Gastrocnemius medialis (tissue), 4 donors: ENCODE results near the gene MYO1G. TPM values are rescaled to one million over a fixed set of nuclear protein-coding genes. Genes with fewer than 3 reads are reported as not detected.
"Not testable (repeated sequence)": the region's sequence is repeated elsewhere in the genome, so short reads cannot be mapped to it uniquely, and the experiment has no call there.

Experiments
- ATAC-seq, 2 donors: fragments of 150-250 bp; one replicate each; pipeline ENCODE4 v1.9.1; 2016
- DNase-seq, 2 donors: peaks; one replicate each; pipeline ENCODE4 v3.0.0-alpha.2; 2019
- H3K27ac ChIP-seq, 4 donors: fragments of 200-600 bp; sonication (generic); 1 replicate in 1 of 4; 2 replicates in 3 of 4; pipeline ENCODE4 v1.5.1; 2016 to 2018; ENCODE audit warnings: mild to moderate bottlenecking in 2 of 4, moderate library complexity in 1 of 4
- H3K27me3 ChIP-seq, 3 donors: fragments of 200-600 bp; sonication (generic) in 2 of 3; 1 replicate in 1 of 3; 2 replicates in 2 of 3; pipeline versions ENCODE4 v1.5.1 to v1.6.0; 2016 to 2019; ENCODE audit warnings: mild to moderate bottlenecking in 1 of 3, moderate library complexity in 1 of 3
- H3K36me3 ChIP-seq, 2 donors: fragments of 200-600 bp; sonication (generic) in 1 of 2; one replicate each; pipeline ENCODE4 v1.5.1; 2017 to 2018
- H3K4me1 ChIP-seq, 2 donors: fragments of 200-600 bp; sonication (generic) in 1 of 2; one replicate each; pipeline ENCODE4 v1.5.1; 2016 to 2017; ENCODE audit warnings: mild to moderate bottlenecking in 2 of 2
- H3K4me3 ChIP-seq, 4 donors: fragments of 200-600 bp; sonication (generic) in 3 of 4; 1 replicate in 1 of 4; 2 replicates in 3 of 4; pipeline ENCODE4 v1.5.1; 2016 to 2019; ENCODE audit warnings: mild to moderate bottlenecking in 2 of 4
- H3K9me3 ChIP-seq, 3 donors: fragments of 200-600 bp; sonication (generic) in 2 of 3; 1 replicate in 1 of 3; 2 replicates in 2 of 3; pipeline ENCODE4 v1.5.1; 2016 to 2019
- POLR2A ChIP-seq, 2 donors: fragments of 450-650 bp; IDR thresholded peaks; one replicate each; pipeline ENCODE4 v1.6.1; 2017; ENCODE audit warnings: antibody characterized with exemption in 2 of 2, mild to moderate bottlenecking in 2 of 2, moderate library complexity in 2 of 2
- in situ Hi-C, 4 donors: fragments of 200-750 bp; cut with MboI; loops; one replicate each; pipeline versions ENCODE4 v1.15.0 to v1.8.0; 2017; ENCODE audit warnings: low sequenced_read_pairs in 4 of 4
- intact Hi-C: fragments of 100-400 bp; cut with DNase I; formaldehyde crosslinking; loops from one replicate; pipeline ENCODE4 v1.15.1; 2023; ENCODE audit warnings: low total_unique reads
- total RNA-seq, 4 donors: library from RNA; depleted of rRNA; stranded (reverse); fragments of >200 nt; gene quantifications; one replicate each; pipeline versions ENCODE4 v1.1.0 to v1.2.3, GENCODE V29; 2016
- TF ChIP-seq, protein P1 (sequence below), 5 experiments: fragments of 450-650 bp in 3 of 5; fragments of 200-600 bp in 2 of 5; sonication (generic) in 2 of 5; IDR thresholded peaks in 4 of 5; conservative IDR thresholded peaks in 1 of 5; 1 replicate in 4 of 5; 2 replicates in 1 of 5; pipeline ENCODE4 v1.5.1; 2016 to 2019; ENCODE audit warnings: antibody characterized with exemption in 5 of 5, mild to moderate bottlenecking in 3 of 5, moderate library complexity in 3 of 5

Gene MYO1G
- total RNA-seq, 4 donors from 2014 or later = 0.61 to 1.4 (median 1.3) TPM; not detected in 1

DNA sequence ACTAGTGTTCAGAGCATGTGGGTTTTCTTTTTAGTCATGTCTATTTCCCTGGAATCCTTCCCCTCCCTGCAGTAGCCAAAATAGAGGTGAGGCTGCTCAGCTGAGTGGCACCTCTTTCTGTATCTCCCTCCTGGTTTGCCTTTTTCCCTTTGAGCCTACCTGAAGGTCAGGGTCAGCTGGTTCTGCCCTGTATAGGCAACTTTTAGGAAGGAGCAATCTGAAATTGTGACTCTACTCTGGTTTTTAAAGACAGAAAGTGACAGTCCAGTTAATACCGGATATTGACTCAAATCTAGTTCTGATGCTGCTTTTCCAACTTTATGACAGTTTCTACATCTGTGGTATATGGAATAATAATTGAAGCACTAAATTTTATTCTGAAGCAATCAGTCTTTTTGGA lies 47.2 kb upstream of the MYO1G start:
- H3K27ac ChIP-seq = no peak overlapping the region
- H3K9me3 ChIP-seq = no peaks in the 10 kb centered on the region
- in situ Hi-C loops = no loop called here

DNA sequence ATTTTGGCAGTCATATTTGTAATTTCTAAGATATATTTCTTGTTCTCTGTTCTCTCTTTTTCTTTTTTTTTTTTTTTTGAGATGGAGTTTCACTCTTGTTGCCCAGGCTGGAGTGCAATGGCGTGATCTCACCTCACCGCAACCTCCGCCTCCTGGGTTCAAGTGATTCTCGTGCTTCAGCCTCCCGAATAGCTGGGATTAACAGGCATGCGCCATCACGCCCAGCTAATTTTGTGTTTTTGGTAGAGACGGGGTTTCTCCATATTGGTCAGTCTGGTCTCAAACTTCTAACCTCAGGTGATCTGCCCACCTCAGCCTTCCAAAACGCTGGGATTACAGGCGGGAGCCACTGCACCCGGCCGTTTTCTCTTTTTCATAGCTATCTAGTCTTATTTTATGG lies 46.7 kb upstream of the MYO1G start:
- ATAC-seq, H3K4me3 ChIP-seq, H3K27me3 ChIP-seq, H3K27ac ChIP-seq, DNase-seq, in situ Hi-C loops, H3K36me3 ChIP-seq, intact Hi-C loops, H3K9me3 ChIP-seq, H3K4me1 ChIP-seq: not testable (repeated sequence)

More for the DNA sequence above, 47.2 kb upstream of the MYO1G start:
- intact Hi-C loops = no loop called here
- Histone ChIP-seq H3K36me3 (no peaks in the 10 kb centered on the region), H3K27me3 (no peaks in the 10 kb centered on the region), H3K4me3 (no peak overlapping the region), H3K4me1 (no peaks in the 10 kb centered on the region)
- DNase-seq = no peak
- TF ChIP-seq, protein P1, sequence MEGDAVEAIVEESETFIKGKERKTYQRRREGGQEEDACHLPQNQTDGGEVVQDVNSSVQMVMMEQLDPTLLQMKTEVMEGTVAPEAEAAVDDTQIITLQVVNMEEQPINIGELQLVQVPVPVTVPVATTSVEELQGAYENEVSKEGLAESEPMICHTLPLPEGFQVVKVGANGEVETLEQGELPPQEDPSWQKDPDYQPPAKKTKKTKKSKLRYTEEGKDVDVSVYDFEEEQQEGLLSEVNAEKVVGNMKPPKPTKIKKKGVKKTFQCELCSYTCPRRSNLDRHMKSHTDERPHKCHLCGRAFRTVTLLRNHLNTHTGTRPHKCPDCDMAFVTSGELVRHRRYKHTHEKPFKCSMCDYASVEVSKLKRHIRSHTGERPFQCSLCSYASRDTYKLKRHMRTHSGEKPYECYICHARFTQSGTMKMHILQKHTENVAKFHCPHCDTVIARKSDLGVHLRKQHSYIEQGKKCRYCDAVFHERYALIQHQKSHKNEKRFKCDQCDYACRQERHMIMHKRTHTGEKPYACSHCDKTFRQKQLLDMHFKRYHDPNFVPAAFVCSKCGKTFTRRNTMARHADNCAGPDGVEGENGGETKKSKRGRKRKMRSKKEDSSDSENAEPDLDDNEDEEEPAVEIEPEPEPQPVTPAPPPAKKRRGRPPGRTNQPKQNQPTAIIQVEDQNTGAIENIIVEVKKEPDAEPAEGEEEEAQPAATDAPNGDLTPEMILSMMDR (IDR thresholded peaks at IDR 0.05 in 4 of 5, conservative IDR thresholded peaks at IDR 0.05 in 1 of 5) = no peak
- no peak for TF ChIP-seq POLR2A (IDR thresholded peaks at IDR 0.05)
- ATAC-seq = no peak

DNA sequence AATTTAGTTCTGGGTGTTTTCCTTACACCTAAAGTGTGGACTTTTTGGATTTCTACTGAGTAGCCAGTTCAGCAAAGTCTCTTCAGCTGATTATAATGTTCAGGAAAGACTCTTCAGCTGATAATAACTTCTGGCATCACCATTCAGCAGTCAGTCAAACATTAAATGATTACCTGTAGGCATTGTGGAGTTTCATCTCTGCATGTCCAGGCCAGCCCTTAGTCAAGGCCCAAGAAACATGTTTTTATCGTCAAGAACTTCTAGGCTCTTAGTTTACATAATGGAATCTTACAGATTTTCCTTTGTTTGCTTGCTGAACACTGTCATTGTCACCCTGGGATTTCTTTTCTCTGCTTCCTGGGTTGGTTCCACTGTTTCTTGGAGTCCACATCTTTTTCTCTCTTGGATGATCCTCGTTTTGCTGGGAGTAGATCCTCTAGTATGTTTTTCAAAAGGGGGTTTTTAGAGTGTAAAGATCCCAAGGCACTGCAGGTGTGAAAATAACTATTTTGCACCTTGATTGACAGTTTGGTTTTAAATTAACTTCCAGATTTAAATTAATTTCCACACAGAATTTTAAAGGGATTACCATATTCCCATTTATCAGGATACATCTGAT lies 45.4 kb upstream of the MYO1G start:
- intact Hi-C loops (no loop called here), in situ Hi-C loops (no loop called here)
- Histone ChIP-seq H3K4me1 (peaks cover 0 to 3% of the 10 kb centered on the region in 2 donors), H3K27ac (no peak overlapping the region), H3K27me3 (no peaks in the 10 kb centered on the region), H3K4me3 (no peak overlapping the region), H3K9me3 (no peaks in the 10 kb centered on the region), H3K36me3 (no peaks in the 10 kb centered on the region)
- no peak for TF ChIP-seq POLR2A (IDR thresholded peaks at IDR 0.05)
- TF ChIP-seq, protein P1 (IDR thresholded peaks at IDR 0.05 in 4 of 5, conservative IDR thresholded peaks at IDR 0.05 in 1 of 5) = no peak
- DNase-seq (no peak), ATAC-seq (no peak)

DNA sequence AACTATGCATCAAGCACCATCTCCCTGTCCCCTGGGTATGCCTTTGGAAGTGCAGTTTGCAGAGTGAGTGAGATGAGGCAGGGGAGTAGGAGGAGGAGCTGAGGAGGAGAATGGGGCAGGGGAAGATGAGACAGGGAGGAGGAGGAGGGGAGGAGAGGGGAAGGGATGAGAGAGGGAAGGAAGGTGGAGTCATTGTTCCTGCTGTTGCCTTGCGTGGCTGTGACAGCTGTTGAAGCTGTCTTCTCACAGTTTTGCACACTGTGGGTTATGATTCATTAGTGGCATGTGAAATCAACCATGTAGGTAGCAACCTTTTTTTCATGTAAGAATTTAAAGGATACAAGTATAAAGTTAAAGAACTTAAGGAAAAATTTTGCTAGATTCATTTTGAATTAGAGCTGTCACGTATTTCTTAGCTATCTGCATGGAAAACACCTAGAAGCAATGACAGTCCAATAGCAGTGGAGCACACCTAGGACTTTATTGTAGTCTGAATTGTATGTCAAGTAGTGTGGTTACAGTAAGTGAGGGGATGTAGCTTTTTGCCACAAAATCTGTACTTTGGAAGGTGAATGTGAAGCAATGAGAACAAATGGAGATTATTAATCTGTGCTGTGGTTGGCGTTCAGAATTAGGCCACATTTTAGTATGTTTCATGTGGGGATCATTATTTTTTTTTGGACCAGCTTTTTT lies 42.9 kb upstream of the MYO1G start:
- DNase-seq (no peak), ATAC-seq (no peak)
- intact Hi-C loops = no loop called here
- Histone ChIP-seq H3K9me3 (no peaks in the 10 kb centered on the region), H3K4me1 (peaks cover 7 to 9% of the 10 kb centered on the region in 2 donors), H3K36me3 (no peaks in the 10 kb centered on the region), H3K4me3 (no peak overlapping the region), H3K27ac (no peak overlapping the region), H3K27me3 (no peaks in the 10 kb centered on the region)
- TF ChIP-seq POLR2A (IDR thresholded peaks at IDR 0.05) = no peak
- TF ChIP-seq, protein P1 (IDR thresholded peaks at IDR 0.05 in 4 of 5, conservative IDR thresholded peaks at IDR 0.05 in 1 of 5) = no peak
- in situ Hi-C loops = no loop called here

DNA sequence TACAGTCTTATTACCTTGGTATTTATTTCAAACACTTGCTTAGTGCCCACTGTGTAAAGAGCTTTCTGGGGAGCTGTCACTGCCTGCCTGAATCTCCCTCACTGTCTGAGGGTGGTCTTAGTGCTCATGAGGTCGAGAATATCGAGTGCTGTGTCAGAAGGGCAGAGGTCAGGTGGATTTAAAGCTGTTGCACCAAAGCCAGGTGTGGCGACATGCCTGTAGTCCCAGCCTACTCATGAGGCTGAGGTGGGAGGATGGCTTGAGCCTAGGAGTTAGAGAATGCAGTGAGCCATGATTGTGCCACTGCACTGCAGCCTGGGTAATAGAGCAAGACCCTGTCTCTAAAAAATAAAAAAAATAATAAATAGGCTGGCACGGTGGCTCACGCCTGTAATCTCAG lies 42.1 kb upstream of the MYO1G start:
- H3K27ac ChIP-seq = no peak overlapping the region
- no peak overlapping the region for H3K4me3 ChIP-seq
- no peak for TF ChIP-seq POLR2A (IDR thresholded peaks at IDR 0.05)
- TF ChIP-seq, protein P1 (IDR thresholded peaks at IDR 0.05 in 4 of 5, conservative IDR thresholded peaks at IDR 0.05 in 1 of 5) = no peak
- DNase-seq (no peak), ATAC-seq (no peak)
- intact Hi-C loops (no loop called here), in situ Hi-C loops (no loop called here)
- no peaks in the 10 kb centered on the region for H3K9me3 ChIP-seq
- no peaks in the 10 kb centered on the region for H3K36me3 ChIP-seq
- peaks cover 7 to 9% of the 10 kb centered on the region in 2 donors for H3K4me1 ChIP-seq
- no peaks in the 10 kb centered on the region for H3K27me3 ChIP-seq
